Epidermal melanocyte (primary cell): Measurements from ENCODE around the gene ARL10.
A peak's percentile ranks its signal among the peaks of the same experiment; 100 is the strongest.

ENCODE experiments used
- DNase-seq: peaks from one replicate; pipeline ENCODE4 v3.0.0; 2011; ENCODE audit warnings: low spot score; ENCODE audit not compliant: insufficient read length

The ARL10 gene

GRCh38 chr5:176410486-176411180, 45.3 kb downstream of the ARL10 start:
- no peak for DNase-seq

- DNase-seq = no peak
These were observed 47.4 kb downstream of the ARL10 start for GRCh38 chr5:176412517-176413254.

GRCh38 chr5:176413255-176413565, 47.9 kb downstream of the ARL10 start:
- DNase-seq = no peak

DNA sequence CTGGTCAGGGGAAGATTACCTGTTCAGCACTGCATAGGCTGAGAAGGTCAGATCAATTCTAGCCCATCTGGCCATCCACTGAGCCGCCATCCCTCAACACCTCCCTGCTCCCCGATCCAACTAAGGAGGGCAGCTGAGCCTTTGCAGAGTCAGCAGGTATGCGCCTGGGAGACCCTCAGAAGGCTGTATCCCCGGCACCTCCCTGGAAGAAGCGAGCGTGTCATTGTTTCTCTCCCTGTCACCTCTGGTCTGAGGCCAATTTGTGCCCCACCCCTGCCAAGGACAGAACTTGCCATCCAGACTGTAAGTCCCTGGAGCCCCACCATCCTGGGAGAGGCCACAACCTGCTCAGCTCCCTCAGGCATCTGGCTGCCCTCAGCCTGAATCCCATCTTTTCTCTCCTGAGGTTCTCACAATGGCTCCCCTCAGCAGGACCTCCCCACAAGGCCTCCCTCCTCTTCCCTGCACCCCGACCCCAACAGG, 48.5 kb downstream of the ARL10 start:
- no peak for DNase-seq

DNA sequence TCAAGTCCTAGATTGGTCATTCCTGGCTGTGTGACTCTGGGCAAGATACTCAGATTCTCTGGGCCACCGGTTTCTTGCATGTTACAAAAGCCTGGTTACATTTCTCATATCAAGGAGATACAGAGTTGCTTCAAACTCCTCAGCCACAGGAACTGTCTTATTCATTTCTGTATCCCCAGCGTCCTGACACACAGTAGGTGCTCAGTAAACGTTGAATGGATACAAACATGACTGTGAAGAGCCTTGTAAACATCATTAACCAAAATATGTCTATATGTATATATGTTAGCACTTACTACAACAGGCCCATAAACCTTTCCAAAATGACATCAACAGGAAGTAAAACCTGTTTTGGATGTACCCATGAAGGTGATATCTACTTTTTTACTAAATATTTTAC, 49.4 kb downstream of the ARL10 start:
- DNase-seq = no peak

GRCh38 chr5:176415240-176415951, 50.1 kb downstream of the ARL10 start:
- no peak for DNase-seq

GRCh38 chr5:176415952-176416924, 51.0 kb downstream of the ARL10 start, which contains the start of gene CLTB:
CLTB (minus strand) TSS chr5:176416539; CDS start chr5:176416363, 176 bp downstream.
- DNase-seq = peak; percentile 75

DNA sequence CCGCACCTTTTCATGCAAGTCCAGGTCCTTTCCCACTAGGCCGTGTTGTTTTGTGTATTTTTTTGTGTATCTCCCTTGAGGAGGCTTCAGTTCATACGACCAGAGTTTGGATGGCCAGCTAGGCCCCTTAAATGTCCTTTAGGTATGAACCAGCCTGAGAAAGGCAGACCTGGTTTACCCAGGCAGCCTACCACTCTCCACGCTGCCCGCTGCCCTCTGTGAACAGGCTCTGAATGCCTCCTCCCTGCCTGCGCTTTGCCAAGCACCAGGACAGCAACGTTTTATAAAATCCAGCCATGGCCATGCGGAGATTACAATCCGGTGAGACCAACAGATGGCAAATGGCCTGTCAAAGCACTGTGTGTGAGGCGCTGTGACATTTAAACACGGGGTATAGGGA, 51.7 kb downstream of the ARL10 start:
- DNase-seq = no peak

GRCh38 chr5:176418251-176418650, 53.0 kb downstream of the ARL10 start:
- DNase-seq = no peak

DNA sequence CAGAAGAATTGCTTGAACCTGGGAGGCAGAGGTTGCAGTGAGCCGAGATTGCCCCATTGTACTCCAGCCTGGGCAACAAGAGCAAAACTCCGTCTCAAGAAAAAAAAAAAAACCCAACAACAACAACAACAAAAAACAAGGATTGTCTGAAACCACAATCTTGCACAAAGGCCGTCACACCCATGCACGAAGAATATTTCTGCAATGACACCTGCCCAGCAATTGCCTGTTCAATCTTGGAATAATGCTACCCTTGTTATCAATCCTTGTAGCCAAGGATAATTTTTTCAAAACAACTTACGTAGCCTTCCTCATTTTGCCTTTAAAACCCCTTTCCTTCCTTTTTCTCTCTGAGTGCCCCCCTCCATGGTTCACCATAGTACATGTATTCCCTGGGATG, 54.8 kb downstream of the ARL10 start:
- DNase-seq = no peak

- no peak for DNase-seq
These were observed 55.8 kb downstream of the ARL10 start for GRCh38 chr5:176420972-176421544.

GRCh38 chr5:176424181-176424580, 58.9 kb downstream of the ARL10 start:
- no peak for DNase-seq

- no peak for DNase-seq
These were observed 59.9 kb downstream of the ARL10 start for GRCh38 chr5:176425138-176425537.

- no peak for DNase-seq
These were observed 60.5 kb downstream of the ARL10 start for GRCh38 chr5:176425791-176426190.

DNA sequence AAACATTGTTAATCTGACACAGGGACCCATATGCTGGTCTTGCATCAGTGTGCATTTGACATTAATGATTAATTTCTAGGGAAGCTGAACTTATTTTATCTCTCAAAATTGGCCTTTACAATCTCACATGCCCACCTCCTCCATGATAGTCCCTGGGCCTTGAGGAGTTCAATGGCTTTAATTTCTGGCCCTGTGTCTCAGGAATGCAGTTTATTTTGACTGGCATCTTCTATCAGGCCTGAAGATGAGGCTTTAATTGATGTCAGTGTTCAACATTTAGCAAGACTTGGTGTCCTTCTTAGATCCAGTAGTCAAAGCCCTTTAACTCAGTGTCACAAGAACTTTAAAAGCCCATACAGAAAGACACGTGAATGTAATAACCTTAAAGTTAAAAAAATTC, 61.6 kb downstream of the ARL10 start:
- no peak for DNase-seq

GRCh38 chr5:176427971-176428370, 62.7 kb downstream of the ARL10 start:
- no peak for DNase-seq

GRCh38 chr5:176429972-176430371, 64.7 kb downstream of the ARL10 start:
- DNase-seq = no peak
